ENCODE data around the gene KRTAP10-4. TPM values are rescaled to one million over a fixed set of nuclear protein-coding genes. Genes with fewer than 3 reads are reported as not detected.

KRTAP10-4 gene
- total and polyA plus RNA-seq, 2 donors from 2014 or later = not detected

DNA sequence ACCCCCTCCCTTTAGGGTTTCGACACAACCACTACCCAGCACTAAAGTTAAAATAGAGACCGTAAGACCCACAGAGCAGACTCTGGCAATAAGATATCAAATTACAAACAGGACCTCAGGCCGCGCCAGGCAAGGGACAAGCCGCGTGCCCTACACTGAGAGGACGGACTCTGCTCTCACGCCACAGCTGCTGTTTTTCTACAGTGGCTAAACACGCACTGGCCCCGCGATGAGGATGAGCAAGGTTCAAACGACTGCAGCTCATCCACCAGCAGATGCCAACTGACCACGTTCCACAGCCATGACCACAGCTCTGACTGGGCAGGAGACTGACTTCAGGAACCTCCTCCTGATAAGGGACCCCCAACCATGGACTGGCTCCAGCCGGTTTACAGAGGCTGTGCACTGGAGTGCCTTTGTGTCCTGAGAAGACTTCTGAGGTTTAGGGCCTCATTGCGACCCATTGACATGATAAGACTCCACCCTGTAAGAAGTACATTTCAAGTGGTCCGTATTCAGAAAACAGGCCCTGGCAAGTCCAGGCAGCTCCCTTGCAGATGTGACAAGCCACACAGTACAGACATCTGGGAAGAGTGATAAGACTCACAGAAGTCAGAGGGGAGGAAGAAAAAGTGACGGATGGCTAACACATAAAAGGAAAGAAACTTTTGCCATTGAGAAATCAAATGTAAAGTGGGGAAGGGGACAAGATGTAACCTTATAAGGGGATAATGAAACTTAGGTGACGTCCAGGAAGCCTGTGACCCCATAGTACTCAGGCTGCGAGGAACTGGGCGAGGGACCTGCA lies 20.3 kb downstream of the KRTAP10-4 start:
- DNase-seq = peak in 3 of 5 donors; percentile 57 to 62 (median 61)
- Histone ChIP-seq H3K27me3 (ENCODE audit: control insufficient read depth, insufficient read depth, low read length) (no peaks in the 10 kb centered on the region), H3K27ac (ENCODE audit: low read depth in 2 of 2, low read length in 2 of 2) (no peak overlapping the region), H3K4me3 (ENCODE audit: low read length in 3 of 3) (no peak overlapping the region), H3K9me3 (ENCODE audit: control insufficient read depth in 2 of 3, insufficient read depth in 1 of 3, low read length in 3 of 3) (no peaks in the 10 kb centered on the region), H3K9ac (ENCODE audit: low read length in 3 of 3) (no peak overlapping the region), H3K4me1 (ENCODE audit: control insufficient read depth in 2 of 3, insufficient read depth in 2 of 3, low read depth in 1 of 3, low read length in 3 of 3) (no peaks in the 10 kb centered on the region), H3K36me3 (ENCODE audit: control insufficient read depth in 2 of 3, insufficient read depth in 3 of 3, low read length in 3 of 3) (no peaks in the 10 kb centered on the region)
- TF ChIP-seq, protein P1, sequence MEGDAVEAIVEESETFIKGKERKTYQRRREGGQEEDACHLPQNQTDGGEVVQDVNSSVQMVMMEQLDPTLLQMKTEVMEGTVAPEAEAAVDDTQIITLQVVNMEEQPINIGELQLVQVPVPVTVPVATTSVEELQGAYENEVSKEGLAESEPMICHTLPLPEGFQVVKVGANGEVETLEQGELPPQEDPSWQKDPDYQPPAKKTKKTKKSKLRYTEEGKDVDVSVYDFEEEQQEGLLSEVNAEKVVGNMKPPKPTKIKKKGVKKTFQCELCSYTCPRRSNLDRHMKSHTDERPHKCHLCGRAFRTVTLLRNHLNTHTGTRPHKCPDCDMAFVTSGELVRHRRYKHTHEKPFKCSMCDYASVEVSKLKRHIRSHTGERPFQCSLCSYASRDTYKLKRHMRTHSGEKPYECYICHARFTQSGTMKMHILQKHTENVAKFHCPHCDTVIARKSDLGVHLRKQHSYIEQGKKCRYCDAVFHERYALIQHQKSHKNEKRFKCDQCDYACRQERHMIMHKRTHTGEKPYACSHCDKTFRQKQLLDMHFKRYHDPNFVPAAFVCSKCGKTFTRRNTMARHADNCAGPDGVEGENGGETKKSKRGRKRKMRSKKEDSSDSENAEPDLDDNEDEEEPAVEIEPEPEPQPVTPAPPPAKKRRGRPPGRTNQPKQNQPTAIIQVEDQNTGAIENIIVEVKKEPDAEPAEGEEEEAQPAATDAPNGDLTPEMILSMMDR (IDR thresholded peaks at IDR 0.05; ENCODE audit: borderline replicate concordance, extremely low read depth, insufficient read depth) = no peak
- intact Hi-C loops (cut with DNase I) = no loop called here
- no peak for FAIRE-seq

DNA sequence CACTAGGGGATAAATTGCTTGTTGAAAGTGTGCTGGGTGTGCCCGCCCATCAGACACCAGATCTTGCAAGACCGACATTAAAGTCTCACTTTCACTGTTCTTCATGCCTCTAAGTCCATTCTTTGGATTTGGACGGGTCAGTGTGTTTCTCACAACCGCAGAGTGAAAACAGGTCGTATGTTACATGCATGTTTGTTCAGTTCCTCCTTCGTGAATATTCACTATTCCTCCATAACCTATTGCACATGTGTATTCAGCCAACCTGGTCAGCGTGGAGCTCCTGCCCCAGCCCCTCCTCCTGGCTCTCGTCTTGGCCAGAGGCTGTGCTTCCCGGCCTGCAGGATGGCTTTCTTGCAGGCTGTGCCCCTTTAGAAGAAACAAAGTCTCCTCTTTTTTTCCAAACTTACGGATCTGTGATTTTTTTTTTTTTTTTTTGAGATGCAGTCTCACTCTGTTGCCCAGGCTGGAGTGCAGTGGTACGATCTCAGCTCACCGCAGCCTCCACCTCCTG lies 20.9 kb downstream of the KRTAP10-4 start:
- Histone ChIP-seq H3K27me3 (ENCODE audit: control insufficient read depth, insufficient read depth, low read length) (no peaks in the 10 kb centered on the region), H3K27ac (ENCODE audit: low read depth in 2 of 2, low read length in 2 of 2) (no peak overlapping the region), H3K4me3 (ENCODE audit: low read length in 3 of 3) (no peak overlapping the region), H3K9me3 (ENCODE audit: control insufficient read depth in 2 of 3, insufficient read depth in 1 of 3, low read length in 3 of 3) (no peaks in the 10 kb centered on the region), H3K4me1 (ENCODE audit: control insufficient read depth in 2 of 3, insufficient read depth in 2 of 3, low read depth in 1 of 3, low read length in 3 of 3) (no peaks in the 10 kb centered on the region), H3K9ac (ENCODE audit: low read length in 3 of 3) (no peak overlapping the region), H3K36me3 (ENCODE audit: control insufficient read depth in 2 of 3, insufficient read depth in 3 of 3, low read length in 3 of 3) (no peaks in the 10 kb centered on the region)
- FAIRE-seq = no peak
- no peak for DNase-seq
- intact Hi-C loops (cut with DNase I) = no loop called here
- TF ChIP-seq, protein P1 (IDR thresholded peaks at IDR 0.05; ENCODE audit: borderline replicate concordance, extremely low read depth, insufficient read depth) = no peak

DNA sequence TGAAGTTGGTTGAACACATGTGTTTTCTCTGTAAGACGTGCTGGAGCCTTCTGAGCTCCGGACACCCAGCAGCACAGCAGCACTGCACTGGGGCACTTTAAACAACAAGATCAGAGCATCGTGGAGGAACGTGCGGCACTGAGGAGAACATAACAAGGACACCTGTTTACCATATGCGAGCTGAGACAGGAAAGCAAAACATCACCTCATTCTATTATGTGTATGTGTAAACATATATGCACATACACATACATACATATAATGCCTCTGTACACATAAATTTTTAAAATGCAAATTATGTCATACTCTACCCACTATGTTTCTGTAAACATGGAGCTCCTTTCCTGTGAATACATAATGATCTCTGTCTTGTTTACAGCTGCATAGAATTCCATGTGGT lies 22.0 kb downstream of the KRTAP10-4 start:
- no peak overlapping the region for H3K9ac ChIP-seq (ENCODE audit: low read length in 3 of 3)
- H3K27me3 ChIP-seq (ENCODE audit: control insufficient read depth, insufficient read depth, low read length) = no peaks in the 10 kb centered on the region
- H3K36me3 ChIP-seq (ENCODE audit: control insufficient read depth in 2 of 3, insufficient read depth in 3 of 3, low read length in 3 of 3) = no peaks in the 10 kb centered on the region
- H3K4me3 ChIP-seq (ENCODE audit: low read length in 3 of 3) = no peak overlapping the region
- no peaks in the 10 kb centered on the region for H3K9me3 ChIP-seq (ENCODE audit: control insufficient read depth in 2 of 3, insufficient read depth in 1 of 3, low read length in 3 of 3)
- DNase-seq = no peak
- TF ChIP-seq, protein P1 (IDR thresholded peaks at IDR 0.05; ENCODE audit: borderline replicate concordance, extremely low read depth, insufficient read depth) = no peak
- no peaks in the 10 kb centered on the region for H3K4me1 ChIP-seq (ENCODE audit: control insufficient read depth in 2 of 3, insufficient read depth in 2 of 3, low read depth in 1 of 3, low read length in 3 of 3)
- no peak for FAIRE-seq
- no peak overlapping the region for H3K27ac ChIP-seq (ENCODE audit: low read depth in 2 of 2, low read length in 2 of 2)
- intact Hi-C loops (cut with DNase I) = no loop called here

Data from kidney (tissue), 14 donors.